IPS DF 19.7 (cell line): ENCODE results near the gene FXR2.
A peak's percentile ranks its signal among the peaks of the same experiment; 100 is the strongest.
"Not testable (repeated sequence)": the region's sequence is repeated elsewhere in the genome, so short reads cannot be mapped to it uniquely, and the experiment has no call there.

Experiments
- DNase-seq: peaks from one replicate; pipeline ENCODE4 v3.0.0-alpha.2; 2013; ENCODE audit warnings: low read depth, low spot score

Gene FXR2

DNA sequence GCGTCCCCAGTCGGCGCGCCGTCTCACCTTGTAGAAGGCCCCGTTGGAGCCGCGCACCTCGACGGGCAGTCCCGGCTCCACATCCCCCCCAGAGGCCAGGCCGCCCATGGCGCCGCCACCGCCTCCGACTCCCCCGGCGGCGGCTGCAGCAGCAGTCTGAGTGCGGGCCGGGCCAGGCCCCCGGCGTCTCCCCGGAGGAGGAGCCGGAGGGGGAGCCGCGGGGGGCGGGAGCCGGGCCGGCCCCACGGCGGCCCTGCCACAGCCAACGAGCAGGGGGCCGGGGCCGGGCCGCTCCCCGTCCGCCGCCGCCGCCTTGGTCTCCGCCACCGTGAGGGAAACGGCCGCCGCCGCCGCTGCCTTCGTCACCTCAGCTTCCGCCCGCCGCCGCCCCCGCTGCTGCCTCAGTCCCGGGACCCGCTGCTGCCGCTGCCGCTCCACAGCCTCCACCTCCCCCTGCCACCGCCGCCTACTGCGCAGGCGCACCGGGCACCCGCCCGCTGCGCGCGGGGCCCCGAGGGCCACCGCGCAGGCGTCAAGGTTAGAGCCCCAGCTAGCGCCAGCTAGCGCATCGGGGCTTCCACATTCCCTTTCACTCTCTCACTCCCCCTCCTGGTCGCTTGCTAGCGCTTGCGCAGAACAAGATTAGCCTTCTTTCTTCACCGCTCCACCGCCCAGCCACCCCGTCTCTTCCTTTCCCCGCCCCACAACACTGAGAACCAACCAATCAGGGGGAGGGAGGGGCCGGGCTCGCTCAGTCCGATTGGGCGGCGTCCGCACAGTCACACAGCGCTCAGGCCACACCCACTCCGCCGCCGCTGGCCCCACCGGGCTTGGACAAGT lies at the start of gene FXR2:
FXR2 (minus strand) TSS at position 473 of the 840 bp plus-strand sequence; CDS start at position 108, 365 bp downstream.
- DNase-seq, result peak; percentile 98

DNA sequence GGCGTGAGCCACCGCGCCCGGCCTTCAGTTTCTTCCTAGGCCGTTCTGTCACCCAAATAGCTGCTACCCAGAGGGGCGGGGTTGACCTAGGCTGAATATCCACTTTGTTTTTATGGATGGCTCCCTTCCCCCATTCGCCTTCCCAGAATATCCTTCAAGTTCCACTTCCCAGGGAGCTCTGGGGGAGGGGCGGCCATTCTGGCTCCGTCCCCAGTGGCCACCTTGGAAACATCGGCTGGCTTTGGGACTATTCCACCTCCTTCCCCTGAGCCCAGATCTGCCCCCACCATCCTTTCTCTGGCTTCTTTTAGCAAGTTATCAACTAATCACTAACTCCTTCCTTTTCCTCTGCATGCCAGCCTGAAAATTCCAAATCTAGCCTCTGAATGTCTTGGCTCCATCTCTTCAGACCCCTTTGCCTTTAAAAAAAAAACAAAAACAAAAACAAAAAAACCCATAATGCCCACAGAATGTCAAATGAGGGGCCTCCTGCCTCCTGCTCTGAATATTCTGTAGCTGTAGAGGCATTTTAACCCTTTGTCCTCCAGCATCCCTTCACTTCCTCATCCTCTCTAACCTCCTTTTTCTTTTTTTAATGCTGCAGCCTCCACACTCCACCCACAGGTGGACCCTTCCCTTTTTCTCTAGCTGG lies 42.4 kb upstream of the FXR2 start:
- peak; percentile 93 for DNase-seq

DNA sequence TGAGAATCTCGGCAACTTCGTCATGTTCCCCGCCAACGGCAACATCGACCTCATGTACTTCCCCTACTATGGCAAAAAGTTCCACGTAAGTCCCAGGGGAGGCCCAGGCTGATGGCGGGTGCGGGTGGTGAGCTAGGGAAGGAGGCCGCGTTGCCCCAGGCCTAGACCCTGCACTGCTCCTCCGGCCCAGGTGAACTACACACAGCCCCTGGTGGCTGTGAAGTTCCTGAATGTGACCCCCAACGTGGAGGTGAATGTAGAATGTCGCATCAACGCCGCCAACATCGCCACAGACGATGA lies 40.8 kb upstream of the FXR2 start:
- DNase-seq, result no peak

DNA sequence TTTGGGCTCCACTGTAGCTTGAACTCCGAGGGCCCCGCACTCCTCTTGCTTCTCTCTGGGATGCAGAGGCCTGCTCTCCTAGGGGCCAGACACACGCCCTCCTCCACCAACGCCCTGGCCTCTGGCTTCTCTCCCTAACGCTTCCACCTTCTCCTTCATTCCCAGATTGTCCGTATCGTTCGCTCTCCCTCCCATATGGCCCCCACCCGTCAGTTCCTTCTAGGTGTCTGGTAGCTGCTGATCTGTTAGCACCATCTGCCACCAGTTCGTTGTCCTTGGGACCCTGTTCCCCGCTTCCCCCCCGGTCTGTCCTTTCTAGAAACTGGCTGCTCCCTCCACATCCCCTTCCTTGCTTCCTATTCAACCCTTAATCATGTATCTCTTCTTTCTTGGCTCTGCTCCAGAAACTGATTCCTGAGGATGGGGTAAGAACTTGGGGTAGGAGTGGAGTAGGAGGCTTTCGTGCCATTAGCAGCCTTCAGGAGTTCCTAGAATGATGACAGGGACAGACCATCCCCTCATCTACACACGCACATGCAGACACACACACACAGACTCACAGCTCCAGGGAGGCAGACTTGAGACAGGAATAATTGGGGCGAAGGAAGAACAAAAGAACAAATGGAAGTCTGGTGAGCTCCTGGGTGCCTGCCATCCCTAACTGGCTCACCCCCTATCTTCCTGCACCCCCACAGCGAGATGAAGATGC lies 40.3 kb upstream of the FXR2 start:
- no peak for DNase-seq

DNA sequence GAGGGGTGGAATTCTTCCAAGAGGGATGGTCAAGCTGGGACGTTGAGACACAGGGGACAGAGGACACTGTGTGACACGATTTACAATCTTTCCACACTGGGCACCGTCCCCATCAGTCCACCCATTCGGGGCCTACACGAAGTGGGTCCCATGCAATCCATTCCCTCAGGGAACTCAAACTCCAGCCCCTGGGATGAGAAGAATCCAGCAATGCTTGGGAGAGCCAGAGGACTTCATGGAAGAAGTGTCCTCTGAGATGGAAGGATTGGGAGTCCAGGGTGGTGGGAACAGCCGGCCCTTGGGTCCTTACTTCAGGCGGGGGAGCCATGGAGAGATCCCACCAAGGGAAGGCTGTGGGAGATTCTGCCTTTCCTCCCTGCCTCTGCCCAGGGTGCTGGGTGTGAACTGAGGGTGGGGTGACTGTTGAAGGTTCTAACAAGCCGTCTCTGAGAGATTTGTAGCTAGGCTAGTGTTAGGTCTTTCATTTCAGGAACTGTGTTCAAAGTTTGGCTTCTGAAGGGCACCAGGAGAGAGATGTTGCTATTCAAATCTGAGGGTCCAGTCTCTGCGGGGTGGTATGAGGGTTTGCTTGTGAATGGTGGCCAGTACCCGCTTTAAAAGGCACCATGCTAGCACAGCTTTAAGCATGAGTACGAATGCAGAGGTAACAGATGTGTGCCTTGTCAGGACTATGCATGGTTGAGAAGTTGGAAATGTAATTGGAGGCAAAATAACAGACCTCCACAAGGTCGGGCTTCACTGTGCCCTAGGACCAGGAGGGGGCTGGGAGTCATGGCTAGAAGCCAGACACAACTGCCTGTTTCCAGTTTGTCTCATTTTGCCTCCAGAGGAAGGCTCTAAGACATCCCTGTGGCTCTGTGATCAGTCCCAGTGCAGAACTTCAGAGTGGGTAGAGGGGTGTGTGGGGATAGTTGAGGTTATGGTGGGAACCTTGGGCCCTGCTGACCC lies 38.0 kb upstream of the FXR2 start:
- no peak for DNase-seq

DNA sequence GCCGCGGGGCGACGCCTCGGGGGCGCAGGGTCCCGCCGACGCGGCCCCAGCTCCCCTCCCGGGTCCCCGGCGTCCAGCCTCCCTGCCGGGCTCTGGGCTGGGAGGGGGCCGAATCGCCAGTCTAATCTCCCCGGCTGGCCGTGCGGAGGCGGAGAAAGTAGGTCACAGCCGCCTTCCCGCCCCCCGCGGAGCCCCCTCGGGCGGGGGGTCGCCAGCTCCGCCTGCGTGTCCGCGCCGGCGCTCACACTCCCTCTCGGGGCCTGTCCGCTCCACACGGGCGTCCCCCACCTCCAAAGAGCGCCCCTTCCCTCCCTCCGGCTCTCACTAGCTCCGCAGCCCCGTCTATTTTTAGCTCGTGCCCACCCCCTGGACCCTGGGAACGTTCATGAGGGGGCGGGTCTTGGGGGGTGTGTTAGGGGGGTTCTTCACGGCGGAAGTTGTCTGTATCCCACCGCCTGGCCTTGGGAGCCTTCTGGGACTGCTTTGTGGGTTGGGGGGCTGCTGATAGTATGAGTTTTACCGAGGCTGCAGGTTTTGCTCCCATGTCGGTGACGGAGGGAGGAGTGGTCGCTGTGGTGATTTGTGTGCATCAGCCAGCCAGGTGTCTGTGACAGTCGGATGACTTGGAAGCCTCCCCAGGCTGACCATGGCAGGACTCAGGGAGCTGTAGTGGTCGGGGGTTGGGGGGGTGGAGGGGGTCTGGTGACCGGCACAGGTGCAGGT lies 37.1 kb upstream of the FXR2 start:
- no peak for DNase-seq

DNA sequence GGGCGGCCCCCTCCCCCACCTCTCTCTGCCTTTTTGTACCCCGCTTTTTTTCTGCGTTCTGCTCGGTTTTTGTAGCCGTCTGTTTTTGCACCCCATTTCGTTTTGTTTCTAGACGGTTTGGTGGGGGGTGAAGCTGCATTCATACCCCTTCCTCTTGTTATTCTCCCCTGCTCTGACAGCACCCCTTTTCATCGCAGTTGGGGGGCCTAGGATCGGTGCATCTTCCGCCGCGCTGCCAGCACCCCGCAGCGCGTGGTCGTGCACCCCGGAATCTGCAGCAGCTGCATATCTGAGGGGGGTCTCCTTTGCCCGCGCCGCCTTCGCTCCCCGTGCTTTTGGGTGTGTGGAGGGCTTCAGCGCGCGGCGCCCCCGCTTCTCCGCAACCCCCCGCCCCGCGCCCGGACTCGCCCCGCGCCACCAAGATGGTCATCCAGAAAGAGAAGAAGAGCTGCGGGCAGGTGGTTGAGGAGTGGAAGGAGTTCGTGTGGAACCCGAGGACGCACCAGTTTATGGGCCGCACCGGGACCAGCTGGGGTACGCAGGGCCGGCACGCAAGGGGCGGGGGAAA lies 36.5 kb upstream of the FXR2 start:
- no peak for DNase-seq

DNA sequence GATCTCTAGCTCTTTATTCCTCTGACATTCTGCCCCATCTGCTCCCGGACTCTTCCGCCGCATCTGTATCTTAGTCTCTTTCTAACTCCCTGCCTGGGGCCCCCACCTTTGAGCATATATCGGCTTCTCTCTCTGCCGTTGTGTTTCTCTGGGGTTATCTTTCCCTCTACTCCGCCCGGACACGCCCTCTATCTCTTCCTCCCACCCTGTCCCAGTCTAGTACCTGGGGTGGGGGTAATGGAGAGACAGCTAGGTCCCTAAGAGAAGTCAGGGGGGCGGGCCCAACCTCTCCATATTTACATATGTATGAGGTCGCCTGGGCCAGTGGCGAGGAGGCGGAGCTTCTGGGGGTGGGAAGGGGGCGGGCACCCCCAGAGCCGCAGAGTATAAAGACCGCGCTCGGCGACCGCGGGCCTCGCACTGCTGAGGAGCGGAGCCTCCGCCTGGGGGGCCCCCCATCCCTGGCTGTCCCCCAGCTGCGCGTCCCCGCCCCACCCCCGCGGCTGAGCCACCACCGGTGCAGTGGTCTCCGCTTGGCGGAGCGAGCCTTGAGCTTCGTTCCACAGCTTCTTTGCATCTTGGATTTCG lies 35.9 kb upstream of the FXR2 start, which contains the start of gene ATP1B2:
ATP1B2 (plus strand) TSS at position 418 of the 588 bp plus-strand sequence. CDS start 593 bp downstream, outside the sequence.
- DNase-seq, result peak; percentile 92

DNA sequence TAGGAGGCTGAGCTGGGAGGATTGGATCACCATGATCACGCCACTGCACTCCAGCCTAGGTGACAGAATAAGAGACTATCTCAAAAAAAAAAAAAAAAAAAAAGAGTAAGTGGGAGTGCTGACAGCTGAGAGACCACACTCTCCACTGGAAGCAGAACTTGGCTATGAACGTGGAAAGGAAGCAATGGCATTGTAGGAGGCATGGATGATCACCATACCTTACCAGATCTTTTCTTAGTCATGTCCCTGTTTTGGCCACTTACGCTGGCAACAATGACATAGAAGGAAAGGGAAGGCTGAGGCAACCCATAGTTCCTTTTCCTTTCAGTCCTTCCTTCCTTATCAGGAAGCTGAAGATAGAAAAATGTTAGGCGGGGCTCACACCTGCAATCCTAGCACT lies 32.3 kb upstream of the FXR2 start:
- no peak for DNase-seq

DNA sequence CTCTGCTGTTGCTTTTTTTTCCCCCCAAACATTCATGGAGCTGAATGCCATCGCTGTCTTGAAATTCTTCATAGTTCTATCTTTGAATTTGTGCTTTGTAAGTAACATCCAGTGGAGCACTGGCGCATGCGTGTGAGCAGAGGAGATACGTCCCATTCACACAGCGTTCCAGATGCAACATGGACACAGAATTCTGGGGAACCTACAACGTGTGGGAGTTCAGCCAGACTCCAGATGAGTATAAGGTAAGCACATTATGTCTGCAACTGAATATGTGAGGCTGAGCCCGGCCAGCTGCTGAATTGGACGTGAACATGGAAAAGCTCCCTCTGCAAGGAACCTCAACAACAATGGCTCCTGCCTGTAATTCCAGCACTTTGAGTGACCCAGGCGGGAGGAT lies 31.8 kb upstream of the FXR2 start:
- no peak for DNase-seq

DNA sequence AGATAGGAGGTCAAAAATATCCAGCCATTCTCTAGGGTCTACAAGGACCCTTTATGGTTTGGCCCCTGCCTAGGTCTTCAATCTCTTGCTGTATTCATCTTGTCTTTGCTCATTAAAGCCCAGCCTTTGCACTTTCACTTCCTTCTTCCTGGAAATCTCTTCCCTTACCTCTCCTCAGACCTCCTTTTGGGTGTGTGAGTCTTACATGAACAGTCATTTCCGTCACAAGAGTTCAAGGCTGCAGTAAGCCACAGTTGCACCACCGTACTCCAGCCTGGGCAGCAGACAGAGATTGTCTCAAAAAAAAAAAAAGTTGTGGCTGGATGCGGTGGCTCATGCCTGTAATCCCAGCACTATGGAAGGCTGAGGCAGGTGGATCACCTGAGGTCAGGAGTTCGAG lies 30.1 kb upstream of the FXR2 start:
- no peak for DNase-seq

DNA sequence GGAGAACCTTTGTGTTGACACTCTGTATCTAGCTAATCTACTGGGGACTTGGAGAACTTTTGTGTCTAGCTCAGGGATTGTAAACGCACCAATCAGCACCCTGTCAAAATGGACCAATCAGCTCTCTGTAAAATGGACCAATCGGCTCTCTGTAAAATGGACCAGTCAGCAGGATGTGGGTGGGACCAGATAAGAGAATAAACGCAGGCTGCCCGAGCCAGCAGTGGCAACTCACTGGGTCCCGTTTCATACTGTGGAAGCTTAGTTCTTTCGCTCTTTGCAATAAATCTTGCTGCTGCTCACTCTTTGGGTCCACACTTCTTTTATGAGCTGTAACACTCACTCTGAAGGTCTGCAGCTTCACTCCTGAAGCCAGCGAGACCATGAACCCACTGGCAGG lies 26.9 kb upstream of the FXR2 start:
- not testable (repeated sequence) for DNase-seq

DNA sequence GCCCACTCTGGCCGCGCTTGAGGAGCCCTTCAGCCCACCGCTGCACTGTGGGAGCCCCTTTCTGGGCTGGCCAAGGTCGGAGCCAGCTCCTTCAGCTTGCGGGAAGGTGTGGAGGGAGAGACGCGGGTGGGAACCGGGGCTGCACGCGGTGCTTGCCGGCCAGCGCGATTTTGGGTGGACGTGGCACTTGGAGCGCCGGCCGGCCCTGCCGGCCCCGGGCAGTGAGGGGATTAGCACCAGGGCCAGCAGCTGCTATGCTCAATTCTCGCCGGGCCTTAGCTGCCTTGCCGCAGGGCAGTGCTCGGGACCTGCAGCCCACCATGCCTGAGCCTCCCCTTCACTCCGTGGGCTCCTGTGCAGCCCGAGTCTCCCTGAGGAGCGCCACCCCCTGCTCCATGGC lies 26.1 kb upstream of the FXR2 start:
- DNase-seq, result no peak

DNA sequence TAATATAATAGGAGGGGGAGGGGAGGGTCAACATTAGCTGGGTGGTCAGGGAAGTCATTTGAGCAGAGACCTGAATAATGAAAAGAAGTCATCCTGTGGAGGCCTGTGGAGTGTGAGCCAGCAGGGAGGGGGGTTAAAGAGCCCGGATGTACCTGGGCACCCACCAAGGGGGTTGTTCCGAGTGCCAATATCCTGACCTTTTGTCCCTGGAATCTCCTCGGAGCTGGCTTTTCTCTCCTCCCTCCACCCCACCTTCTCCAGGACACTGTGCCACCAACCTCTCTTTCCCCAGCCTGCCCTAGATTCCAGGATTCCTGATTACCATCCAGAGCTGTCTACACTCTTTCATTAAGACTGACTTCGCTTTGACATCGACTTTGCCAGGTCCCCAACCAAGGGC lies 21.5 kb upstream of the FXR2 start:
- no peak for DNase-seq

DNA sequence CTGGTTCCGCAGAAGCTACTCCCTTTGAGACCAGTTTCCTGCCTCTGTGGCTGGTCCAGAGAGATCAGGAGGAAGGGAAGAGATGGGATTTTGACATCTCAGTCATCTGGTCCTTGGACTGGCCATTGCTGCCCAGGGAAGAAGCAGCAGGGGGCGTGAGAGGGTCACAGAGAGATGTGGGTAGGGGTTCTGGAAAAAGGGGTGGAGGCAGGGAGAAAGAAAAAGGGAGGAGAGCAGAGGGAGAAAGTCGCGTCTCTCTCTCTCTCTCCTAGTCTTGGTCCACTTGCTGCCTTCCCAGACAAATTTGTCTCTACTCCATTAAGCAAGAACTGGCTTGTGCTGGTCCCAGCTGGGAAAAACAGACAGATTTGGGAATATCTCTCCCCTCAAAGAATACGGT lies 19.7 kb upstream of the FXR2 start:
- DNase-seq, result no peak

DNA sequence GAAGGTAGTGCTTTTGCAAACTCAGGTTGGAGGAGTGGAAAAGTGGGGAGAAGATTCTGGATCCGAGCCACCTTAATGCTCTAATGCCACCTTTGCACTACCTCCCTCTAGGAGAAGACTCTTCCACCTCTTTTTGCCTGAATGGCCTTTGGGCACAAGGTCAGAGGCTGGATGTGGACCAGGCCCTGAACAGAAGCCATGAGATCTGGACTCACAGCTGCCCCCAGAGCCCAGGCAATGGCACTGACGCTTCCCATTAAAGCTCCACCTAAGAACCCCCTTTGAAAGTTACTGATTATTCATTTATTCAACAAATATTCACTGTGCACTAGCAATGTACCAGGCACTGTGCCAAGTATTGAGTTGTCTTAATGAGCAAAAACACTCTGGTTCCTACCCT lies 18.4 kb upstream of the FXR2 start:
- no peak for DNase-seq

DNA sequence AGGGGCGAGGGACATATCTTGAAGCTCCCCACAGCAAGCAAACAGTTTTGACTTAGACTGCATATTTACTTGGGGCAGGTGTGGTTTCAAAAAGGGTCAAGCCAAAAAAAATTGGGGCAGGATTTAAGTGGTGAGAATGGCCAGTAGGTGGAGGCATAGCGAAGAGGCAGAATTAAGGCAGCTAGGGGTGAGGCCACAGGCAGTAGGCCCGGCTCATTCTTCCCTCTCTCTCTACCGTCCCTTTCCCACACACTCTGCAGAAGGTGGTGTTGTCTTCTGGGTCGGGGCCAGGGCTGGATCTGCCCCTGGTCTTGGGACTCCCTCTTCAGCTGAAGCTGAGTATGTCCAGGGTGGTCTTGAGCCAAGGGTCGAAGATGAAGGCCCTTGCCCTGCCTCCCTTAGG lies 17.8 kb upstream of the FXR2 start:
- no peak for DNase-seq

DNA sequence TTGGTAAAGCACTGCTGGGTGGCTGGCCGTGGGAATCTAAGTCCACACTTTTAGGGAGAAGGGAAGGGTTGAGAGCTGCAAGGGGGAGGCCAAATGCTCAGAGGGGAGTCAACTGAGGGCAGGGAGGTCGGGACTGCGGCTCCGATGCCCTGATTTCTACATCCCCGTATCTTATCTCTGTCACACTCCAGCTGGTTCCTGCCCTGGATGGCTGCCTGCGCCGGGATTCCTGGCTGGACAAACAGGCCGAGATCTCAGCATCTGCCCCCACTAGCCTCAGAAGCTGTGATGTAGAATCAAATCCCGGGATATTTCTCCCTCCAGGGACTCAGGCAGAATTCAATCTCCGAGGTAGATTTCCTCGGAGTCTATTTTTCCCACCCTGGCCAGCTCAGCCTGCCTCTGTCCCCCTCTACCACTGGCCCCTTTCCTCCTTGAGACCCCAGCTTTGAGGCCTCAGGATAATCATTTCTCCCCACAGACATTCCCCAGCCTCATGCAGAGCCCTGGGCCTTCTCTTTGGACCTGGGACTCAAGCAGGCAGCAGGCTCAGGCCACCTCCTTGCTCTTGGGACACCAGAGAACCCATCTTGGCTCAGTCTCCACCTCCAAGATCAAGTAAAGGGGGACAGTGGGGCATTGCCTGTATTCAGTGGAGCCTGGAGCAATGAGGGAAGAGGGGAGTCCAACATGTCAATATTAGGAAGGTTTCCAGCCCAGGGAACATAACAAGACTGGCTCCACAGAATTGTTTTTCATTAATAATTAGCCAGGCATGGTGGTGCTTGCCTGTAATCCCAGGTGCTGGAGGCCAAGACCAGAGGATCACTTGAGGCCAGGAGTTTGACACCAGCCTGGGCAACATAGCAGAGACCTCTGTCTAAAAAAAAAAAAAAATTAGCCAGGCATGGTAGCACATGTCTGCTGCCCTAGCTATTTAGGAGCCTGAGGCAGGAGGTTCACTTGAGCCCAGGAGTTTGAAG lies 17.0 kb upstream of the FXR2 start:
- no peak for DNase-seq
